WI38 (cell line): ENCODE data around the gene SMAGP.
"Not testable (repeated sequence)": the region's sequence is repeated elsewhere in the genome, so short reads cannot be mapped to it uniquely, and the experiment has no call there.

ENCODE experiments used
- H3K4me3 ChIP-seq: 2 replicates; pipeline ENCODE4 v1.5.1; 2011; ENCODE audit warnings: low read depth, mild to moderate bottlenecking, control low read depth, low read length
- TF ChIP-seq, protein P1 (sequence below): IDR thresholded peaks from 2 replicates; pipeline ENCODE4 v1.5.1; 2012; ENCODE audit warnings: low read depth, mild to moderate bottlenecking, control low read depth, low read length

SMAGP gene

DNA sequence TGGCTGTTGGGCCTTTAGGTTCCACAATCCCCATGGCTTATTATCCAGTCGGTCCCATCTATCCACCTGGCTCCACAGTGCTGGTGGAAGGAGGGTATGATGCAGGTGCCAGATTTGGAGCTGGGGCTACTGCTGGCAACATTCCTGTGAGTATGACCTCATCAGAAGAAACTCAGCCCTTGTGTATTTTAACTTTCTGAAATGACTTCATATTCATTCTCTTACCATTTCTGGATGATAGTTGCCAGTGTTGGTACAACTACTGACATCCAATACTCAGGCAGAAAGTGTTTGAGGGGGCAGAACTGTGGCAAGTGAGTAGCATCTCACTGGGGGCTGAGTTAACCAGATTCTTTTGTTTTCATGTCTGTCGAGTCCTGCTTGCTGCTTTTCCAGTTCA, 29.2 kb downstream of the SMAGP start:
- no peak overlapping the region for H3K4me3 ChIP-seq
- TF ChIP-seq, protein P1, sequence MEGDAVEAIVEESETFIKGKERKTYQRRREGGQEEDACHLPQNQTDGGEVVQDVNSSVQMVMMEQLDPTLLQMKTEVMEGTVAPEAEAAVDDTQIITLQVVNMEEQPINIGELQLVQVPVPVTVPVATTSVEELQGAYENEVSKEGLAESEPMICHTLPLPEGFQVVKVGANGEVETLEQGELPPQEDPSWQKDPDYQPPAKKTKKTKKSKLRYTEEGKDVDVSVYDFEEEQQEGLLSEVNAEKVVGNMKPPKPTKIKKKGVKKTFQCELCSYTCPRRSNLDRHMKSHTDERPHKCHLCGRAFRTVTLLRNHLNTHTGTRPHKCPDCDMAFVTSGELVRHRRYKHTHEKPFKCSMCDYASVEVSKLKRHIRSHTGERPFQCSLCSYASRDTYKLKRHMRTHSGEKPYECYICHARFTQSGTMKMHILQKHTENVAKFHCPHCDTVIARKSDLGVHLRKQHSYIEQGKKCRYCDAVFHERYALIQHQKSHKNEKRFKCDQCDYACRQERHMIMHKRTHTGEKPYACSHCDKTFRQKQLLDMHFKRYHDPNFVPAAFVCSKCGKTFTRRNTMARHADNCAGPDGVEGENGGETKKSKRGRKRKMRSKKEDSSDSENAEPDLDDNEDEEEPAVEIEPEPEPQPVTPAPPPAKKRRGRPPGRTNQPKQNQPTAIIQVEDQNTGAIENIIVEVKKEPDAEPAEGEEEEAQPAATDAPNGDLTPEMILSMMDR = no peak

DNA sequence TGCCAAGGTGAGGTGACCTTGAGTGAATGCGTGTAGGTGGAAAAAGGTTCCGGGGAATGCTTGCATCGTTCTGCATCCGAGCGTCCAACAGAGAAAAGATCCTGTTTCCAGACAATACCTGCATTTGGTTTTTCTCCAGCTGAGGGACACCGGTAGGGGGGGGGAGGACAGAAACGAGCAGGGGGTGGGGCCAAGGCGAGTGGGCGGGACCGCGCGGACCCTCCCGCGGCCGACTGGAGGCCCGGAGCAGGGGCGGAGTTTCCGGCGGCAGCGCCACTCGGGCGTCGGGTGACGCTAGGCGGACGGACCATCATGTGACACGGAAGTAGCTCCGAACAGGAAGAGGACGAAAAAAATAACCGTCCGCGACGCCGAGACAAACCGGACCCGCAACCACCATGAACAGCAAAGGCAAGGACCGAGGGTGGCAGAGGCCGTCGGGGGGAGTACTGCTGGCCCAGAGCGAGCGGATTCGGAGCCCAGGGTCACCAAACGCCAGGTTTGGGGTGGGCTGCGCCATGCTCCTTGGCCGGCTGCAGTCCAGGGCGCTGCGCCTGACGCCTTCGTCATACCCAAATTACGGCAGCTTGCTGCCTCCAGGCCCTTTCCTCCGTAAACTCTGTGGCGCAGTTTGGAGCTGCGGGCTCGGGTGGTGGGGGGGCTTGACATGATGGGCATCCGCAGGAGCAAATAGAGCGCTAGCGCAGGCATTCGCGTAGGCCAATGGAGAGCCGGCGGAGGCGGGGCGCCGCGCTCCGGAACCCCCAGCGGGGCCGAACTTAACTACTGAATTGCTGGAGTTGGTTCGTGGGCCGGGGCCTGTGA, 31.5 kb downstream of the SMAGP start, which contains the start of gene DAZAP2:
DAZAP2 (plus strand) TSS at position 317 of the 825 bp plus-strand sequence; CDS start at position 399, 82 bp downstream.
- H3K4me3 ChIP-seq = peak within 1 kb of the TSS; percentile 99
- TF ChIP-seq, protein P1 = peak; percentile 19; the same call in 1 of the 2 replicates

DNA sequence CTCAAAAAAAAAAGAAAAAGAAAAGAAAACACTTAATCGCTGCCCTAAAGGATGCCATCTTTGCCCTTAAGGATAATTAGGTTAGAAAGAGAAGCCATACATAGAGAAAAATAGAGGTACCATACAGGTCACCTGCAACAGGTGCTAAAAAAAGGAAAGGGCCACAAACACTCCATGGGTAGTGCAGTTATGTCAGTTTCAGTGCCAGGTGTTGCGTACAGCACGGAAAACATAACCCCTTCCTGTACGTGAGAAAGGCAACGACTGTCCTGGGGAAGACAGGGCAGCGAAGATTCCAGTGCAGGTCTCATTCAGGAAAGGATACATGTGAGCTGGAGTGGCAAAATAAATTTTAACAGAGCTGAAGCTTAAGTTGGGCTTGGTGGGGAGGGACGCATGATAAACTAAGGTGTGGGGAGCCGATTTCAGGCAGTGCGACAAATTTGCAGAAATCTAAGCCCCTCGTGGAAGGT, 32.1 kb downstream of the SMAGP start:
- H3K4me3 ChIP-seq = peak overlapping the region; percentile 99
- TF ChIP-seq, protein P1 = no peak

DNA sequence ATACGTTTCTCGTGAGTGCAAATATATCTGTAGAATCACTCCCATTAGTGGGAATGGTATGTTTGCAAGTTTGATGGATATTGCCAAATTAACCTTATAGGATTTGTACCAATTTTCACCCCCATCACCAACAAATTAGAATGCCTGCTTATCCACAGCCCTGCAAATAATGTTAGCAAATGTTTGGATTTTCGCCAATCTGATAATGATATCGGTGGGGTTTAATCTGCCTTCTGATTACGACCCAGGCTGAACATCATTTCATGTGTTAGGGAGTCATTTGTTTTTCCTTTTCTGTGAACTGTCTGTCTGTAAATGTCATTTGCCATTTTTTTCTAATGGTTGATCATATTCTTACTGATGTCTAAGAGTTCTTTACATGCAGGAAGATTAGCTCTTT, 35.7 kb downstream of the SMAGP start:
- no peak overlapping the region for H3K4me3 ChIP-seq
- TF ChIP-seq, protein P1 = no peak

DNA sequence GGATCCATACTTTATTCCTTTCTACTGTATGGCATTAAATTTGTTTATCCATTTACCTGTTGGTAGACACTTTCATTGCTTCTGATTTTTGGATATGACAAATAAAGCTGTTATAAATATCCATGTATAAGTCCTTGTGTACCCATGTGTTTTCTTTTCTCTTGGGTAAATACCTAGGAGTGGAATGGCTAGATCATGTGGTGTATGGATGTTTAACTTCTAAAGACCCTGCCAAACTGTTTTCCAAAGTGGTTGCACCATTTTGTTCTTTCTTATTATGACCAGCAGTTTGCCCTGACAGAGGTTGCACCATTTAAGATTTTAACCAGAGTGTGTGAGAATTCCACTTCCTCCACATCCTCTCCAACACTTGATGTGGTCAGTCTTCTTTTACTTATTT, 37.6 kb downstream of the SMAGP start:
- TF ChIP-seq, protein P1 = no peak
- H3K4me3 ChIP-seq = no peak overlapping the region

DNA sequence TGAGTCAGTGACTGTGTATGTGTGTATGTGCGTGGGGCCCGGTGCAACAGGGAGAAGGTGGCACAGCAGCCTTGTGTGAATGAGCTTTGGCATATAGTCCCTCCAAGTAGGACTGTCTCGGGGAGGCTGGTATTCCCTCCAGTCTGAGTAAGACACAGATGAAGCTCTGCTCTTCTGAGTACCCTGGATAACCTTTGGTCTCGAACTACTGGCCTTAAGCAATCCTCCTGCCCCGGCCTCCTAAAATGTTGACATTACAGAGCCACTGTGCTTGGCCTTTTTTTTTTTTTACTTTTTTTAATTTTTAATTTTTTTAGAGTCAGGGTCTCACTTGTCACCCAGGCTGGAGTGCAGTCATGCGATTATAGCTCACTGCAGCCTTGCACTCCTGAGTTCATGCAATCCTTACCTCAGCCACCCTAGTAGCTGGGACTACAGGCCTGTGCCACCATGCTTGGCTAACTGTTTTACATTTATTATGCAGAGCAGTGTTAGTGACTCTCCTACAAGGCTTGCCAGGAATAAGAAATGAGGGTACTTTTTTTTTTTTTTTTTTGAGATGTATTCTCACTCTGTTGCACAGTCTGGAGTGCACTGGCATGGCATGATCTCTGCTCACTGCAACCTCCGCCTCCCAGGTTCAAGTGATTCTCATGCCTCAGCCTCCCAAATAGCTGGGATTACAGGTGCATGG, 41.0 kb downstream of the SMAGP start:
- TF ChIP-seq, protein P1 = no peak
- no peak overlapping the region for H3K4me3 ChIP-seq

DNA sequence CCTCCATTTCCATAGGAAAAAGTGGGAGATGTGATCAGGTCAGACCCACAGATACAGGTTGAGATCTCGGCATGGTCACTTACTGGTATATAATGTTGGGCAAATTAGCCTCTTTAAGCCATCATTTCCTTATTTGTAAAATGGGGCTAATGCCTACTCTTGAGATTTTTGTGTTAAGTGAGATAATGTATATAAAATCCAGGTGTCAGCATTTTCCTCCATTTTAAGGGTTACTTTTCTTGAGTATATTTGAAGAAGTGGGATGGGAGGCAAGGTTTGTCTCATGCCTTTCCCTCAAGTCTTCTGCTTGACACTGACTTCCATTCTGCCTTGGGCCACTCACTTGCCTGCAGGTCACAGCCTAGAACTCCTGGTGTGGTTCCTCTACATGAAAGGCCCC, 42.3 kb downstream of the SMAGP start:
- TF ChIP-seq, protein P1 = no peak

DNA sequence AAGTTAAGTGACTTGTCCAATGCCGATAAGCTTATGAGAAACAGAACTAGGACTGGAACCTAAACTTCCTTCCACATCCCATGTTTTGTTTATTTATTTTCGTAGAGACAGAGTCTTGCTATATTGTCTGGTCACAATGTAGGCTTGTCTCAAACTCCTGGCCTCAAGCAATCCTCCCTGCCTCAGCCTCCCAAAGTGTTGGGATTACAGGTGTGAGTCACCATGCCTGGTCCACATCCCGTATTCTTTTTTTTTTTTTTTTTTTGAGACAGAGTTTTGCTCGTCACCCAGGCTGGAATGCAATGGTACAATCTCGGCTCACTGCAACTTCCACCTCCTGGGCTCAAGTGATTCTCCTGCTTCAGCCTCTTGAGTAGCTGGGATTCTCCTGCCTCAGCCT, 43.1 kb downstream of the SMAGP start:
- not testable (repeated sequence) for H3K4me3 ChIP-seq

More for the DNA sequence above, 42.3 kb downstream of the SMAGP start:
- no peak overlapping the region for H3K4me3 ChIP-seq
